Esophagus squamous epithelium (tissue), 4 donors: Measurements from ENCODE around the gene PEF1.

ENCODE experiments used
- CTCF ChIP-seq, 6 experiments: fragments of 450-650 bp in 4 of 6; fragments of 200-600 bp in 2 of 6; sonication (generic) in 2 of 6; IDR thresholded peaks; one replicate each; pipeline ENCODE4 v1.5.1; 2016 to 2019; ENCODE audit warnings: antibody characterized with exemption in 6 of 6, mild to moderate bottlenecking in 4 of 6, moderate library complexity in 4 of 6
- POLR2A ChIP-seq, 4 donors: fragments of 450-650 bp; IDR thresholded peaks; one replicate each; pipeline ENCODE4 v1.6.1; 2017; ENCODE audit warnings: antibody characterized with exemption in 4 of 4, mild to moderate bottlenecking in 4 of 4, moderate library complexity in 3 of 4

- no peak for TF ChIP-seq CTCF (IDR thresholded peaks at IDR 0.05)
- TF ChIP-seq POLR2A (IDR thresholded peaks at IDR 0.05), result no peak
These were observed 15.6 kb downstream of the PEF1 start for GRCh38 chr1:31628931-31629556.
